H1 (cell line): ENCODE results near the gene PXMP4. TPM values are rescaled to one million over a fixed set of nuclear protein-coding genes. Genes with fewer than 3 reads are reported as not detected.

Experiments
- ATF2 ChIP-seq: IDR thresholded peaks from 2 replicates; pipeline ENCODE4 v1.6.1; 2012; ENCODE audit warnings: low read length, inconsistent platforms
- CEBPB ChIP-seq: IDR thresholded peaks from 2 replicates; pipeline ENCODE4 v1.6.1; 2012; ENCODE audit warnings: low read depth, low read length
- CHD7 ChIP-seq: fragments of 300-600 bp; sonication (generic); IDR thresholded peaks from 2 replicates; pipeline ENCODE4 v1.7.1; 2012; ENCODE audit warnings: low read length, moderate library complexity, mild to moderate bottlenecking, inconsistent platforms; ENCODE audit not compliant: insufficient replicate concordance
- CREB1 ChIP-seq: IDR thresholded peaks from 2 replicates; pipeline ENCODE4 v1.6.1; 2012; ENCODE audit warnings: inconsistent platforms
- CTCF ChIP-seq, 3 experiments: IDR thresholded peaks; 1 replicate in 2 of 3; 2 replicates in 1 of 3; pipeline versions ENCODE4 v1.5.1 to v1.6.1; 2011; ENCODE audit warnings: low read length in 3 of 3, mild to moderate bottlenecking in 3 of 3, inconsistent platforms in 2 of 3, low read depth in 1 of 3, moderate library complexity in 1 of 3; ENCODE audit not compliant: insufficient read depth in 1 of 3; ENCODE audit errors: control extremely low read depth in 1 of 3
- EGR1 ChIP-seq: IDR thresholded peaks from 2 replicates; pipeline ENCODE4 v1.6.1; 2011; ENCODE audit warnings: low read depth, low read length, borderline replicate concordance
- KDM4A ChIP-seq: IDR thresholded peaks from one replicate; pipeline ENCODE4 v1.7.1; 2012; ENCODE audit warnings: low read depth, mild to moderate bottlenecking, moderate library complexity, low read length, inconsistent platforms; ENCODE audit not compliant: severe bottlenecking
- TAF1 ChIP-seq: IDR thresholded peaks from 2 replicates; pipeline ENCODE4 v1.6.1; 2011; ENCODE audit warnings: mild to moderate bottlenecking, low read depth, low read length
- polyA plus RNA-seq, 7 experiments: library from polyadenylated mRNA; depleted of rRNA in 3 of 7; stranded (reverse) in 5 of 7; unstranded in 2 of 7; fragments of >200 nt in 5 of 7; fragments of 200-250 nt in 2 of 7; gene quantifications; 1 replicate in 5 of 7; 2 replicates in 1 of 7; 4 replicates in 1 of 7; pipeline versions ENCODE4 v1.2.1 to v1.2.3, GENCODE V29; 2011 to 2013; ENCODE audit warnings: missing spikeins in 2 of 7, mixed read lengths in 2 of 7
- total RNA-seq: library from RNA; stranded (reverse); fragmentation: NEBNext Ultra II Directional; extraction: Animal tissue kit (Norgen Biotek cat#: 25700); gene quantifications from 2 replicates; pipeline ENCODE4 v1.2.1, GENCODE V29; 2021

Gene PXMP4
- total and polyA plus RNA-seq, 2 of the 8 experiments (the other 6 are each of a cell fraction or from before 2014, with no cell fraction given) = 3.3 to 3.4 TPM

GRCh38 chr20:33667245-33667675 lies 52.9 kb downstream of the PXMP4 start (continued):
- TF ChIP-seq CHD7 (no peak), CREB1 (no peak), ATF2 (no peak), TAF1 (no peak), CEBPB (no peak), CTCF (IDR thresholded peaks at IDR 0.05; ENCODE audit: control extremely low read depth in 1 of 3, insufficient read depth in 1 of 3, low read depth in 1 of 3, low read length in 3 of 3) (no peak), EGR1 (no peak), KDM4A (peak; percentile 53)
